ENCODE results near the gene MTMR2.

The MTMR2 gene

GRCh38 chr11:95918056-95918455 lies 5.9 kb downstream of the MTMR2 start:
- DNase-seq (ENCODE audit: low spot score): no peak

GRCh38 chr11:95917193-95918036 lies 6.5 kb downstream of the MTMR2 start:
- DNase-seq (ENCODE audit: low spot score): no peak

DNA sequence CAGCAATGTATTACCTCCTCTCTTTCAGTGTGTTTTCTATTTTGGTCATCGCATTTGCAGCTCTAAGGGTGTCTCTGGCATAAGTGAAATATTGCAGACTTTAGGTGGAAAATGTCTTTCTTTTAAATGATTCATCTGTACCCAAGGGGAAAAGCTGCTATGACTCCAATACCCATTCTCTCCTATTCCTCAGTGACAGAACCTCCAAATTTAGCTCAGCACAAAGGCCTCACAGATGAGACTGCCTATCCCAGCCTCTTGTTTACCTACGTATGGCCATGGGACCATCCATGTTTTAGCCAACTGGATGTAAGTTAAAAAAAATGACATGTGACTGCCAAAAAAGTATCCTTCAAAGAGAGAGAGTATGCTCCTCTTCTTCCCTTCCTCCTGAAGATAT lies 7.9 kb downstream of the MTMR2 start:
- no peak for DNase-seq (ENCODE audit: low spot score)

- no peak for DNase-seq (ENCODE audit: low spot score)
Observed at GRCh38 chr11:95915051-95915450, 8.9 kb downstream of the MTMR2 start.

GRCh38 chr11:95913830-95914615 lies 9.9 kb downstream of the MTMR2 start:
- no peak for DNase-seq (ENCODE audit: low spot score)

DNA sequence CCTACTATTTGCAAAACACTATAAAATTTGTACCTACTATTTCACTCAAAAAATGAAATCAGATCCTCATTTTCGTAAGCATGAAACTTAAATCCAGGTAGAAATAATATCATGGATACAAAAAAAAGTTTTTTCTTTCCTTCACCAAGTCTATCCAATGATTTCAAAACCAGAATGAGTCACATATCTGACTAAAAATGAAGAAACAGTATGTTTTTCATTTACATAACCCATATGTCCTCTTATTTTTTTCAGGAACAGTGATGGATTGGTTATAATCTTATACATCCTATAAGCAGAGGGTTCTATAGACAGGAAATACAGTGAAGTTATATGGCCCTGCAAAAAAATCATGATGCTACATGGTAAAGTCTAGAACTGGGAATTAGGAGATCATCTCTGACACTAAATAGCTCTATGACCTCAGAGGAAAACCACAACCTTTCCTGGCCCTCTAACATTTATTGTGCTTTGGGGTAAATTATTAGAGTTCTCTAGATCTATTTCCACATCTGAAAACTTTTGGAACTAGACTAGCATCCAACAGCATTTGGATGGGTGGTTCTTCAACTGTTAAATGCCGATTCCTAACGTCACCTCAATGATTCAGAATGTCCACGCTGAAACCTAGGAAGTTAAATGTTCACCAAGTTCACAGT lies 10.9 kb downstream of the MTMR2 start:
- no peak for DNase-seq (ENCODE audit: low spot score)

DNA sequence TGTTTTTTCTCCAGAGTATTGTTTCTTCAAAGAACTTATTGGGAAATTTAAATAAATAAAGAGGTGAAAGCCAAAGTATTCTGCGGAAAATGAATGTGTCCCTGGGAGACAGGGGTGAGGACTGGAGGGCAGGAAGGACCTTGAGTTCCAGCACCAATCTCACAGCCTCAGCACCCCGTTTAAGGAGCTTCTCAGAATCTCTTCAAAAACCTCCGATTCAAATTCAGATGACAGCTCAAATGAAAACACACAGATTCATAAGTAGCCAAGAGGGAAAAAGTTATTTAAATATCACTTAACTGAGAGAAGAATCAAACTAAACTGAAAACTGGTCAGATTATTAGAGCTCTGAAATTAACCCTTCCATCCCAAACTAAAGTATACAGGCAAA lies 12.5 kb downstream of the MTMR2 start:
- DNase-seq (ENCODE audit: low spot score): no peak

GRCh38 chr11:95910638-95911368 lies 13.1 kb downstream of the MTMR2 start:
- no peak for DNase-seq (ENCODE audit: low spot score)

DNA sequence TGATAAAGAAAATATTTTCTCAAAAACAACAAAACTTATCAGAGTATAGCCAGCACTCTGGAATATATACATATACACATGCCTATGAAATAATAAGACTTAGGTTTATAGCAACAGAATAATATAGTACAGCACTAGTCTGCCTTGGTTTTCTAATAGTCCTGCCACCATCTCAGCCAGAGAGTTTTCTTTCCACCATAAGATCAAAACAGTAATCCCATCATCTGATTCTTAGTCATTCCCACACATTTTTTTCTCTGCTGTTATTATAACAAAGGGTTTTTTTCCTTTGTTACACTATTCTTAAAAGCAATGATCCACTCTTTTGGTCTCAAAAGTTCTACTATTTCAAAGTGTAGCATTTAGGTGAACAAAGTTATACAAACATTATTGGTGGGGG lies 15.1 kb downstream of the MTMR2 start:
- DNase-seq (ENCODE audit: low spot score): no peak

DNA sequence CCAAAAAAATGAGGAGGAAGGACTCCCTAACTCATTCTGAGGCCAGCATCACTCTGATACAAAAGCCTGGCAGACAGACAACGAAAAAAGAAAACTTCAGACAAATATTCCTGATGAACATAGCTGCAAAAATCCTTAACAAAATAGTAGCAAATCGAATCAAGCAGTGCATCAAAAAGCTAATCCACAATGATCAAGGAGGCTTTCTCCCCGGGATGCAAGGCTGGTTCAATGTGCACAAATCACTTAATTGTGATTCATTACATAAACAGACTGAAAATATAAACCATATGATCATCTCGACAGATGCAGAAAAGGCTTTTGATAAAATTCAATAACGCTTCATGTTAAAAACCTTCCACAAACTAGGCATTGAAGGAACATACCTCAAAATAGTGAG lies 16.4 kb downstream of the MTMR2 start:
- no peak for DNase-seq (ENCODE audit: low spot score)

- no peak for DNase-seq (ENCODE audit: low spot score)
Observed at GRCh38 chr11:95904009-95904650, 19.8 kb downstream of the MTMR2 start.

DNA sequence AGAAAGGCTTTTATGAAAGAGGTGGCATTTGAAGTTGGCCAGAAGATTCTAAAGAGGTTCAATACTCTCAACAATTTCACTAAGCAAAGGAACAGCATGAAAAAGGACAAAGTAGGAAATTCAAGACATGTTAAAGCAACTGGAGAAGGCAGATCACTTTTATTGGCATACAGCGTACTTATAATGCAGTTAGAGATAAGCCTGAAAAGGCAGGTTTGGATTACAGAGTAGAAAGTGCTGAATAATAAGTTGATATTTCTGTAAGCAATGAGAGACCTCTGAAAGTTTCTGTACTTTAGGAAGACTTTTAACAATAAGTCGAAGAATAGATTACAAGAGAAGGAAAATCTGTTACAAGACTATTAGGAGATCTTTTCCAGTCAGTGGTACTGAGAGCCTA lies 25.1 kb downstream of the MTMR2 start:
- no peak for DNase-seq (ENCODE audit: low spot score)

GRCh38 chr11:95897731-95898130 lies 26.2 kb downstream of the MTMR2 start:
- no peak for DNase-seq (ENCODE audit: low spot score)

- DNase-seq (ENCODE audit: low spot score): no peak
Observed at GRCh38 chr11:95895815-95896214, 28.1 kb downstream of the MTMR2 start.

GRCh38 chr11:95892892-95893570 lies 30.9 kb downstream of the MTMR2 start:
- DNase-seq (ENCODE audit: low spot score): no peak

DNA sequence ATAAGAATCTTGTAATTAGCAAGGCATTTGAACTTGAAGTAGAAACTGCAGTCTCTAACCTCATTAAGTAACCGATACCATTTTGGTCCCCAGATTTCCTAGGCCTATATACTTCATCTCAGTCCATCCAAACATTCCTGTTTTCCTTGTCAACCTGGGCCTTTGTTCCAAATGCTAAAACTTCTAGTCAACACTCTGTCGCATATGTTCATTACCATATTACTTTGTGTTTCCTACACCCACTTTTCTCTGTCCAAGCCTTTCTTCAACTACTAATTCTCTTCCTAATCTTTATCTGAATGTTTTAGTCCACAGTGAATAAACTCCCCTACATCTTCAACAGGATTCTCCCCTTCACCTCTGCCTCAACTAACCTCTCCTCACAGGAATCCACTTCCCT lies 31.4 kb downstream of the MTMR2 start:
- DNase-seq (ENCODE audit: low spot score): no peak

DNA sequence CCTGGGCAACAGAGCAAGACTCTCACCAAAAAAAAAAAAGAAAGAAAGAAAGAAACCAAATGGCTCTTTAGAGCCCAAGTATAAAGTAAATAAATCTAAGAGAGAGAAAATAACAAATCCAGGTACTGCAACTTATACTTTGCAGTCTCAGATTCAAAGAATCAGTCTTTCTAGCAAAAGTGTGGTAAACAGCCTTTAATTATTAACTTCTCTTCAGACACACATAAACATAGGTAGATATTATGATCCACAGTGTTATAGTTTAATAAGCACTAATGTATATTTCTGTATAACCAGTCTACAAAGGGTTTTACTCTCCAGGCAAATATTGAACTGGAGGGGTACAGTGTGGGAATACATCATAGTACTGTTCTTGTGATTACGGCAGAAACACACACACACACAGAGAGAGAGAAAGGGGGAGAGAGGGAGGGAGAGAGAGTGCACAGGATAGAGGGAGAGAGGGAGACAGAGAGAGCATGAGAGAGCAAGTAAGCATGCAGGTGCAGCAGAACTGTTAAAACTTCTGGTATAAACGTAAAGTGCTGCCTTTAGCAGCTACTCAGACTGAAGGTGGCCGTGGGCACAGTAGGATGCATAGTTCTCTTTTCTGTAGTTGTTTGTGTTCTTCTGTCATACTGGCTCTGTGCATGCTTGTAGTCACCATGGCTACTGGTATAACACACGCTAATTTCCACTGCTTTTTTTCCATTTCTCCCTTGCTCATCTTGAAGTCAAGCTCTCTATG lies 32.3 kb downstream of the MTMR2 start:
- DNase-seq (ENCODE audit: low spot score): no peak

DNA sequence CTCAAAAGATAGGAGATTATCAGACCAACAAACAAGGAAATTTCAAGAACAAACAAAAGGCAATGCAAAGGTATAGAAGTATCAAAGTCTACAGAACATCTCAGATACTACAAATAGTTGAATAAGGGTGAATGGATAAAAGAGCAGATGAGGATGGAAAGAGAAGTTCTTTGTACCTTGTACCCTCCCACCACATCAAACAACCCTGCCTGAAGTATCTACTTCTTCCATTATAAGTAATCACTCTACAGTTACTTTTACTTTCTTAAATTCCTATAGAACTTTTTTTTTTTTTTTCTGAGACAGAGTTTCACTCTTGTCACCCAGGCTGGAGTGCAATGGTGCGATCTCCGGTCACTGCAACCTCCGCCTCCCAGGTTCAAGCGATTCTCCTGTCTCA lies 35.1 kb downstream of the MTMR2 start:
- no peak for DNase-seq (ENCODE audit: low spot score)

- DNase-seq (ENCODE audit: low spot score): no peak
Observed at GRCh38 chr11:95888439-95888838, 35.5 kb downstream of the MTMR2 start.

GRCh38 chr11:95886462-95886861 lies 37.4 kb downstream of the MTMR2 start:
- DNase-seq (ENCODE audit: low spot score): no peak
